GM12878 (cell line): Measurements from ENCODE around the gene LIPF. TPM values are rescaled to one million over a fixed set of nuclear protein-coding genes. Genes with fewer than 3 reads are reported as not detected.

ENCODE experiments used
- ATAC-seq: fragments of 200-7000 bp; cut with Tn5 transposase; 3 replicates; pipeline ENCODE4 v1.9.1; 2020; ENCODE audit warnings: mild to moderate bottlenecking, moderate library complexity
- BruUV-seq: library from RNA; stranded (reverse); fragments of 400-500 nt; replicated peaks from 2 replicates; lab custom pipeline; 2021; lab: Mats Ljungman, UMichigan
- CTCF ChIA-PET: fragments of 300-600 bp; sonication (Branson Sonifier 250); formaldehyde crosslinking; extraction: SDS; loops from one replicate; lab custom pipeline; 2021; ENCODE audit warnings: inconsistent platforms; lab: Yijun Ruan, JAX
- POLR2A ChIA-PET: fragments of 350-600 bp; formaldehyde crosslinking; extraction: SDS; loops from one replicate; lab custom pipeline; 2021; ENCODE audit warnings: inconsistent platforms; lab: Charles Lee
- RAD21 ChIA-PET: fragments of 300-600 bp; sonication (Branson Sonifier 250); formaldehyde crosslinking; loops from one replicate; lab custom pipeline; 2023; ENCODE audit warnings: antibody characterized with exemption; ENCODE audit not compliant: unreplicated experiment; lab: Charles Lee
- SMC1A ChIA-PET: fragments of 300-600 bp; sonication (Branson Sonifier 250); formaldehyde crosslinking; loops from one replicate; lab custom pipeline; 2023; ENCODE audit not compliant: unreplicated experiment, uncharacterized antibody; lab: Charles Lee
- DNase-seq: peaks from one replicate; pipeline ENCODE4 v3.0.0-alpha.2; 2011; ENCODE audit warnings: low read depth, low spot score
- FAIRE-seq: peaks from 3 replicates; lab custom pipeline; 2011; peaks lifted over from hg19 to GRCh38; lab: Jason Lieb, UNC
- H2AFZ ChIP-seq: 2 replicates; pipeline ENCODE4 v1.6.0; 2011; ENCODE audit warnings: low read depth, low read length, control low read depth; ENCODE audit not compliant: control insufficient read depth
- H3K27ac ChIP-seq: 2 replicates; pipeline ENCODE4 v1.5.1; 2011; ENCODE audit warnings: control low read depth; ENCODE audit not compliant: control insufficient read depth, insufficient read depth
- H3K27me3 ChIP-seq, 2 experiments: replicated peaks in 1 of 2; 2 replicates each; pipeline versions ENCODE4 v1.6.0 to v1.6.1; 2011; ENCODE audit warnings: low read length in 1 of 2; ENCODE audit not compliant: control insufficient read depth in 2 of 2, insufficient read depth in 2 of 2
- H3K36me3 ChIP-seq, 2 experiments: 2 replicates each; pipeline ENCODE4 v1.5.1; 2011; ENCODE audit warnings: low read length in 1 of 2; ENCODE audit not compliant: control insufficient read depth in 2 of 2, insufficient read depth in 2 of 2
- H3K4me1 ChIP-seq: 2 replicates; pipeline ENCODE4 v1.6.1; 2011; ENCODE audit warnings: mild to moderate bottlenecking, low read length, moderate library complexity, mixed read lengths; ENCODE audit not compliant: control insufficient read depth, insufficient read depth
- H3K4me2 ChIP-seq: 2 replicates; pipeline ENCODE4 v1.6.0; 2011; ENCODE audit warnings: control low read depth; ENCODE audit not compliant: control insufficient read depth, insufficient read depth
- H3K4me3 ChIP-seq: fragments of 200-600 bp; sonication (generic); 2 replicates; pipeline ENCODE4 v1.5.1; 2016
- H3K79me2 ChIP-seq: 2 replicates; pipeline ENCODE4 v1.6.0; 2011; ENCODE audit warnings: low read length; ENCODE audit not compliant: control insufficient read depth, insufficient read depth
- H3K9ac ChIP-seq: 2 replicates; pipeline ENCODE4 v1.8.0; 2011; ENCODE audit warnings: low read length, control low read depth, mixed read lengths; ENCODE audit not compliant: control insufficient read depth, insufficient read depth
- H3K9me3 ChIP-seq: replicated peaks from 3 replicates; pipeline ENCODE4 v1.5.1; 2011; ENCODE audit warnings: mild to moderate bottlenecking, low read length; ENCODE audit not compliant: control insufficient read depth, insufficient read depth
- H4K20me1 ChIP-seq: 2 replicates; pipeline ENCODE4 v1.6.0; 2011; ENCODE audit not compliant: control insufficient read depth, insufficient read depth
- ATF7 ChIP-seq: fragments of 450-650 bp; IDR thresholded peaks from 2 replicates; pipeline ENCODE4 v1.6.1; 2016; ENCODE audit warnings: low read depth, mild to moderate bottlenecking
- CBFB ChIP-seq: IDR thresholded peaks from 2 replicates; pipeline ENCODE4 v1.6.1; 2016; ENCODE audit warnings: antibody characterized with exemption, low read depth
- MEF2A ChIP-seq: IDR thresholded peaks from 2 replicates; pipeline ENCODE4 v1.6.1; 2011; ENCODE audit warnings: low read depth, mild to moderate bottlenecking, low read length, moderate library complexity; ENCODE audit not compliant: insufficient read depth
- PBX3 ChIP-seq: IDR thresholded peaks from 2 replicates; pipeline ENCODE4 v1.6.1; 2011; ENCODE audit warnings: mild to moderate bottlenecking, low read depth, low read length, moderate library complexity; ENCODE audit not compliant: insufficient replicate concordance
- RCOR1 ChIP-seq: conservative IDR thresholded peaks from 2 replicates; pipeline ENCODE4 v1.6.1; 2012; ENCODE audit warnings: low read depth, low read length, improper control_type of control experiment
- SUPT20H ChIP-seq: IDR thresholded peaks from 2 replicates; pipeline ENCODE4 v1.6.1; 2011; ENCODE audit warnings: low read depth, mild to moderate bottlenecking, low read length, moderate library complexity, borderline replicate concordance; ENCODE audit not compliant: control insufficient read depth
- WGBS: methylation state at CpG from one replicate; pipeline ENCODE4 v1.1.6; 2016; ENCODE audit warnings: low lambda C conversion rate; ENCODE audit not compliant: insufficient replicate concordance, insufficient coverage; ENCODE audit errors: missing lambda C conversion rate; 5-methylcytosine and 5-hydroxymethylcytosine counted together
- in situ Hi-C: fragments of 300-500 bp; cut with MboI; formaldehyde crosslinking; loops from 9 replicates; pipeline ENCODE4 v1.14.3; 2018; ENCODE audit warnings: mixed read lengths
- intact Hi-C: fragments of 100-400 bp; cut with micrococcal nuclease; formaldehyde crosslinking; loops from one replicate; pipeline ENCODE4 v1.14.2; 2022; ENCODE audit not compliant: unreplicated experiment
- polyA plus RNA-seq, 11 experiments: library from polyadenylated mRNA; depleted of rRNA in 4 of 11; unstranded in 6 of 11; stranded (reverse) in 5 of 11; fragments of >200 nt; fragmentation: Nextera tagmentation in 4 of 11; fragmentation: Illumina TruSeq in 1 of 11; extraction: Ambion mirVana in 4 of 11; extraction: Trizol in 1 of 11; gene quantifications; 1 replicate in 1 of 11; 2 replicates in 10 of 11; pipeline versions ENCODE4 v1.2.1 to v1.2.3, GENCODE V29; 2011 to 2016; ENCODE audit warnings: inconsistent platforms in 2 of 11, missing spikeins in 2 of 11, low read depth in 1 of 11
- total RNA-seq, 4 experiments: library from RNA; depleted of rRNA in 3 of 4; stranded (reverse); fragments of >200 nt in 3 of 4; fragmentation: Illumina TruSeq in 1 of 4; extraction: Trizol in 1 of 4; gene quantifications; 2 replicates each; pipeline versions ENCODE4 v1.2.1 to v1.2.3, GENCODE V29; 2013 to 2021

Gene LIPF
- total and polyA plus RNA-seq, 10 of the 15 experiments (the other 5 are each of a cell fraction or from before 2014, with no cell fraction given) = not detected

- Histone ChIP-seq H3K79me2 (no peaks in the 10 kb centered on the region), H2AFZ (no peak overlapping the region), H3K4me3 (no peak overlapping the region), H3K27ac (no peak overlapping the region), H3K9me3 (no peaks in the 10 kb centered on the region), H3K4me1 (no peaks in the 10 kb centered on the region), H3K36me3 (no peaks in the 10 kb centered on the region), H4K20me1 (no peaks in the 10 kb centered on the region), H3K27me3 (no peaks in the 10 kb centered on the region), H3K4me2 (no peak overlapping the region), H3K9ac (no peak overlapping the region)
- TF ChIP-seq PBX3 (no peak), ATF7 (no peak)
- ChIA-PET RAD21 (no interaction called here), SMC1A (no interaction called here), CTCF (interaction anchor here (1.5 kb wide), 1 partner anchor 76 kb away, joined by 4 read pairs; no protein-coding TSS in a partner anchor), POLR2A (no interaction called here)
- in situ Hi-C loops = no loop called here
- FAIRE-seq (no peak), ATAC-seq (no peak), DNase-seq (no peak)
- WGBS = 94% methylated on average over 1 of the region's 1 CpG
- BruUV-seq = no TSS peak
- intact Hi-C loops = no loop called here
Measured at GRCh38 chr10:88657901-88658300, 6.3 kb upstream of the LIPF start.

GRCh38 chr10:88659725-88660597 lies 4.3 kb upstream of the LIPF start:
- ChIA-PET CTCF (interaction anchor here (1.9 kb wide), 1 partner anchor 9 kb away, joined by 4 read pairs; no protein-coding TSS in a partner anchor), POLR2A (interaction anchor here (0.6 kb wide), 1 partner anchor 24 kb away, joined by 4 read pairs; no protein-coding TSS in a partner anchor), RAD21 (no interaction called here), SMC1A (interaction anchor here (0.9 kb wide), 1 partner anchor 12 kb away, joined by 3 read pairs; no protein-coding TSS in a partner anchor)
- H3K4me3 ChIP-seq = no peak overlapping the region
- H3K9ac ChIP-seq = no peak overlapping the region
- in situ Hi-C loops (no loop called here), intact Hi-C loops (no loop called here)
- no peaks in the 10 kb centered on the region for H3K79me2 ChIP-seq
- no peaks in the 10 kb centered on the region for H4K20me1 ChIP-seq
- DNase-seq (no peak), ATAC-seq (no peak), FAIRE-seq (no peak)
- H3K36me3 ChIP-seq = no peaks in the 10 kb centered on the region
- H3K4me1 ChIP-seq = no peaks in the 10 kb centered on the region
- no TSS peak for BruUV-seq
- no peaks in the 10 kb centered on the region for H3K27me3 ChIP-seq
- no peak for TF ChIP-seq CBFB
- TF ChIP-seq RCOR1 = no peak
- TF ChIP-seq SUPT20H = no peak
- TF ChIP-seq MEF2A = no peak
- no peak overlapping the region for H3K27ac ChIP-seq
- no peak overlapping the region for H3K4me2 ChIP-seq
- 60% methylated on average over 3 of the region's 3 CpGs for WGBS
- no peaks in the 10 kb centered on the region for H3K9me3 ChIP-seq
- H2AFZ ChIP-seq = no peak overlapping the region
